Right hindlimb (tissue), 1 donor: ENCODE results near the gene TMEM108.

Experiments
- DNase-seq: peaks from one replicate; pipeline ENCODE4 v3.0.0-alpha.2; 2018

TMEM108 gene

GRCh38 chr3:133364704-133365103, 326.5 kb downstream of the TMEM108 start:
- no peak for DNase-seq

- no peak for DNase-seq
These were observed 328.7 kb downstream of the TMEM108 start for GRCh38 chr3:133366921-133367320.

DNA sequence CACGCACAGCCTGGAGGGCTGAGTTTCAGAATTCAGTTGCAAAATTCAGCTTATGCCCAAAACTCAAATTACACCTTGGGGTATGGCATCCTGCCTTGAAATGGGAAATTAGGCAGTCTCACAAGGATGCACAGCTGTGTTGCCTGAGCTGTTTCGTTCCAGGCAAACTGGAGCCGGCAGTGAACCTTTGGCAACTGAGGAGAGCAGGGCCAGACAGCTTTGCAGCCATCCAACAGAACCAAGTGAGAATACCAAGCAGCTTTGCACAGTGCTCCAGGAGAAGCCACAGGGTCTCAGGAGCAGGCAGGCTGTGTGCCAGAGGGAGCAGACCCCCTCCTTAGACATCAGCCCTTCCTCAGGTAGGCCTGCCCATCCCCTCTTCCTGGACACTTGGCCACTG, 329.2 kb downstream of the TMEM108 start:
- no peak for DNase-seq

DNA sequence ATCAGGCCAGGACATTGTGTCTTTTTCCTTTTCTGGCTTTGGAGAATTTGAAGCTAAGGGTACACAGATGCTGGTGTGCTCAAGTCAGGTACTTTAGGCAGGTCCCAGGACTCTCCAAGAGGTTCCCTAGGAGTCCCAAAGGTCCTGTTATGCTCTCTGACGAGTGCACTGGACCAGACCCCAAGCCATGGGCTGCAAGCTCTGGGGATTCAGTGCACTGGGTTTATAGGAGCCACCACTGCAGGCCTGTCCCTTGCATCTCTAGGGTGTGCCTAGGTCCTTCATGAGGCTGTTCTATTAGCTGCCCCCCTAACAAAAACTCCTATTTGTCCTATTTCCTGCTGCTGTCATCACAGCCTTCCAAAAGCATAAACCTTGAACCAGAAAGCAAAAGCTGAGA, 329.8 kb downstream of the TMEM108 start:
- DNase-seq = no peak

GRCh38 chr3:133368371-133369067, 330.3 kb downstream of the TMEM108 start:
- no peak for DNase-seq

GRCh38 chr3:133369068-133369440, 330.9 kb downstream of the TMEM108 start:
- DNase-seq = no peak

- DNase-seq = no peak
These were observed 333.0 kb downstream of the TMEM108 start for GRCh38 chr3:133371181-133371580.

- no peak for DNase-seq
These were observed 333.5 kb downstream of the TMEM108 start for GRCh38 chr3:133371676-133372075.

- no peak for DNase-seq
These were observed 336.7 kb downstream of the TMEM108 start for GRCh38 chr3:133374708-133375402.

- DNase-seq = no peak
These were observed 337.2 kb downstream of the TMEM108 start for GRCh38 chr3:133375403-133375745.

DNA sequence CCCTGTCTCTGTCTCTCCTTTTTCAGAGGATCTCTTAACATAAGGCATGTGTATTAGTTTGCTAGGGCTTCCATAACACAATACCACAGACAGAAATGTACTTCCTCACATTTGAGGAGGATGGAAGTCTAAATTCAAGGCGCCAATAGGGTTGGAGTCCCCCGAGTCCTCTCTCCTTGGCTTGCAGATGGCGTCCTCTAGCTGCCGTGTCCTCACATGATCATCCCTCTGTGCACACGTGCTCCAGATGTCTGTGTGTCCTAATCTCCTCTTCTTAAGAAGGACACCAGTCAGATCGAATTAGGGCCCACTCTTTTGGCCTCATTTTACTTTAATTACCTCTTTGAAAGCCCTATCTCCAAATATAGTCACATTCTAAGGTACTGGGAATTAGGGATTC, 338.6 kb downstream of the TMEM108 start:
- no peak for DNase-seq

DNA sequence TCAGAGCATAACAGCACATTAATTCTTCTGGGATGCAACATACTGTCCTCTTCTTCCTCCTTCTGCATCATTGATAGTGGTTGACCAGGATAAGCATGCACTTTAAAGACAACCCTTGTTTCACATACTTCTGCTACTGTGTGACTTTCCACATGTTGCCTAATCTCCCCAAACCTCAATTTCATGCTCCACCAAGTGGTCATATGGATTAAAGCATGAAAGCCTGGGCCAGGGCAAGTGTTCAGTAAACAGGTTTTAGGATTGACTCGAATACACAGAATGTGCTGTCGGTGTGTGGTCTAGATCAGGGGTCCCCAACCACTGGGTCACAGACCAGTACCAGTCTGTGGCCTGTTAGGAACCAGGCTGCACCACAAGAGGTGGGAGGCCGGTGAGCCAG, 339.2 kb downstream of the TMEM108 start:
- peak; percentile 43 for DNase-seq

- DNase-seq = no peak
These were observed 341.7 kb downstream of the TMEM108 start for GRCh38 chr3:133379926-133380325.

DNA sequence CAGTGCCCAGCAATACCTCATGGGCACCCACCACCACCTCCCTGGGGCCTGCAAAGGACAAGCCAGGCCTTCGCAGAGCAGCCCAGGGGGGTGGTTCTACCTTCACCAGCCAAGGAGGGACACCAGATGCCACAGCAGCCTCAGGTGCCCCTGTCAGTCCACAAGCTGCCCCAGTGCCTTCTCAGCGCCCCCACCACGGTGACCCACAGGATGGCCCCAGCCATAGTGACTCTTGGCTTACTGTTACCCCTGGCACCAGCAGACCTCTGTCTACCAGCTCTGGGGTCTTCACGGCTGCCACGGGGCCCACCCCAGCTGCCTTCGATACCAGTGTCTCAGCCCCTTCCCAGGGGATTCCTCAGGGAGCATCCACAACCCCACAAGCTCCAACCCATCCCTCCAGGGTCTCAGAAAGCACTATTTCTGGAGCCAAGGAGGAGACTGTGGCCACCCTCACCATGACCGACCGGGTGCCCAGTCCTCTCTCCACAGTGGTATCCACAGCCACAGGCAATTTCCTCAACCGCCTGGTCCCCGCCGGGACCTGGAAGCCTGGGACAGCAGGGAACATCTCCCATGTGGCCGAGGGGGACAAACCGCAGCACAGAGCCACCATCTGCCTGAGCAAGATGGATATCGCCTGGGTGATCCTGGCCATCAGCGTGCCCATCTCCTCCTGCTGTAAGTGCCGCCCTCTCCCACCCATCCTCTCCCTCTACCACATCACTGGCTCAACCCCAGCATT, 342.5 kb downstream of the TMEM108 start:
- DNase-seq = no peak

- no peak for DNase-seq
These were observed 343.3 kb downstream of the TMEM108 start for GRCh38 chr3:133381346-133382109.

DNA sequence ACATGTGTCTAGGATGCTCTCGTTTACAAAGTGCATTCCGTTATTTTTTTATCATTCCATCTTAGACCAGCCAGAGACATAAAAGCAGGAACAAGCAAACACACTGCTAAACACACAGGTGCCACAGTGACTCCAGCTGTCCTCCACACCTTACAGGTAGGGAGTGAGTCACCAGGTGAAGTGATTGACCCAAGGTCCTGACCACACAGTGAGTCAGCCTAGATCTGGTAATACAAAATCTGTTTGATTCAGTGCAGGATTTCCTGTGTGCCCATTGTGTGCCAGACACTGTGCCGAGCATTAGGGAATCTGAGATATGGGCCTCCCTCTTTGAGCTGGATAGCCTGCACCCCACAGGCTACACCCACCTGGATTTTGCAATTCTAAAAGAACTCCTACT, 345.0 kb downstream of the TMEM108 start:
- no peak for DNase-seq

- no peak for DNase-seq
These were observed 345.6 kb downstream of the TMEM108 start for GRCh38 chr3:133383741-133384140.

- DNase-seq = peak; percentile 76
These were observed 346.3 kb downstream of the TMEM108 start for GRCh38 chr3:133384331-133385027.

GRCh38 chr3:133386876-133387275, 348.7 kb downstream of the TMEM108 start:
- DNase-seq = no peak

GRCh38 chr3:133387341-133387740, 349.1 kb downstream of the TMEM108 start:
- no peak for DNase-seq

GRCh38 chr3:133388696-133389395, 350.7 kb downstream of the TMEM108 start:
- DNase-seq = no peak

- DNase-seq = no peak
These were observed 352.5 kb downstream of the TMEM108 start for GRCh38 chr3:133390715-133391114.
